WTC11 (cell line): ENCODE data around the gene KDM3B. TPM values are rescaled to one million over a fixed set of nuclear protein-coding genes. Genes with fewer than 3 reads are reported as not detected.

Source experiments
- ATAC-seq: fragments of 200-7000 bp; cut with Tn5 transposase; 2 replicates; pipeline ENCODE4 v1.10.0; 2021; ENCODE audit warnings: mild to moderate bottlenecking, moderate library complexity
- CTCF ChIA-PET: fragments of 300-600 bp; sonication (Branson Sonifier 250); formaldehyde crosslinking; loops from one replicate; lab custom pipeline; 2021; ENCODE audit warnings: antibody characterized with exemption; lab: Charles Lee
- POLR2A ChIA-PET: fragments of 350-600 bp; sonication (Branson Sonifier 250); formaldehyde crosslinking; loops from one replicate; lab custom pipeline; 2021; ENCODE audit warnings: antibody characterized with exemption; lab: Charles Lee
- DNase-seq: peaks from one replicate; pipeline ENCODE4 v3.0.0; 2021; ENCODE audit warnings: low spot score
- H3K27ac Mint-ChIP-seq: 2 replicates; pipeline ENCODE4 v1.8.0; 2021; ENCODE audit warnings: mixed read lengths
- H3K27me3 Mint-ChIP-seq: 2 replicates; pipeline ENCODE4 v1.8.0; 2021; ENCODE audit warnings: low read depth, mild to moderate bottlenecking, moderate library complexity, mixed read lengths
- H3K36me3 Mint-ChIP-seq: 2 replicates; pipeline ENCODE4 v1.8.0; 2021; ENCODE audit warnings: mixed read lengths
- H3K4me1 Mint-ChIP-seq: 2 replicates; pipeline ENCODE4 v1.8.0; 2022; ENCODE audit warnings: mixed read lengths
- H3K4me3 Mint-ChIP-seq: 2 replicates; pipeline ENCODE4 v1.8.0; 2021; ENCODE audit warnings: mild to moderate bottlenecking, moderate library complexity, mixed read lengths
- H3K9me3 Mint-ChIP-seq: 2 replicates; pipeline ENCODE4 v1.8.0; 2021; ENCODE audit warnings: mixed read lengths
- ATF1 ChIP-seq: sonication (generic); formaldehyde crosslinking; IDR thresholded peaks from 2 replicates; pipeline ENCODE4 v1.8.1; 2023; ENCODE audit warnings: mild to moderate bottlenecking, moderate library complexity, missing genetic modification reagents
- ETV6 ChIP-seq: sonication (generic); formaldehyde crosslinking; IDR thresholded peaks from 2 replicates; pipeline ENCODE4 v1.8.1; 2022; ENCODE audit warnings: mild to moderate bottlenecking, missing genetic modification reagents
- FOXP1 ChIP-seq: sonication (generic); formaldehyde crosslinking; IDR thresholded peaks from 2 replicates; pipeline ENCODE4 v1.8.0; 2022; ENCODE audit warnings: missing genetic modification reagents, mild to moderate bottlenecking, moderate library complexity, borderline replicate concordance
- GABPB1 ChIP-seq: sonication (generic); formaldehyde crosslinking; IDR thresholded peaks from 2 replicates; pipeline ENCODE4 v1.8.1; 2023; ENCODE audit warnings: mild to moderate bottlenecking, missing genetic modification reagents
- HMGA2 ChIP-seq: fragments of 250-450 bp; sonication (Bioruptor Pico); IDR thresholded peaks from 2 replicates; pipeline ENCODE4 v1.4.0; 2021; ENCODE audit warnings: mild to moderate bottlenecking, moderate library complexity
- IRF2 ChIP-seq: sonication (generic); formaldehyde crosslinking; IDR thresholded peaks from 2 replicates; pipeline ENCODE4 v1.8.0; 2022; ENCODE audit warnings: low read depth, missing genetic modification reagents, borderline replicate concordance
- NFYB ChIP-seq: sonication (generic); formaldehyde crosslinking; conservative IDR thresholded peaks from 2 replicates; pipeline ENCODE4 v1.8.0; 2022; ENCODE audit warnings: low read depth, missing genetic modification reagents
- NR3C1 ChIP-seq: sonication (generic); formaldehyde crosslinking; conservative IDR thresholded peaks from 2 replicates; pipeline ENCODE4 v1.8.1; 2023; ENCODE audit warnings: low read depth, mild to moderate bottlenecking, missing genetic modification reagents
- OVOL2 ChIP-seq: fragments of 250-450 bp; sonication (Bioruptor Pico); IDR thresholded peaks from 2 replicates; pipeline ENCODE4 v1.9.0; 2021; ENCODE audit warnings: mild to moderate bottlenecking, borderline replicate concordance
- PREB ChIP-seq: sonication (generic); formaldehyde crosslinking; IDR thresholded peaks from 2 replicates; pipeline ENCODE4 v1.8.1; 2022; ENCODE audit warnings: mild to moderate bottlenecking, missing genetic modification reagents, moderate library complexity, borderline replicate concordance
- PRRX2 ChIP-seq: fragments of 250-450 bp; sonication (Bioruptor Pico); IDR thresholded peaks from 2 replicates; pipeline ENCODE4 v1.8.0; 2021; ENCODE audit warnings: mild to moderate bottlenecking
- RELA ChIP-seq: sonication (generic); formaldehyde crosslinking; IDR thresholded peaks from 2 replicates; pipeline ENCODE4 v1.8.1; 2022; ENCODE audit warnings: missing genetic modification reagents, mild to moderate bottlenecking, borderline replicate concordance
- RORB ChIP-seq: fragments of 250-450 bp; sonication (Bioruptor Pico); IDR thresholded peaks from 2 replicates; pipeline ENCODE4 v1.9.0; 2021; ENCODE audit warnings: mild to moderate bottlenecking
- SOX15 ChIP-seq: fragments of 250-450 bp; sonication (Bioruptor Pico); IDR thresholded peaks from 2 replicates; pipeline ENCODE4 v1.9.0; 2021; ENCODE audit warnings: mild to moderate bottlenecking
- SP1 ChIP-seq: sonication (generic); formaldehyde crosslinking; conservative IDR thresholded peaks from 2 replicates; pipeline ENCODE4 v1.8.1; 2022; ENCODE audit warnings: missing genetic modification reagents
- TCF7 ChIP-seq: sonication (generic); formaldehyde crosslinking; IDR thresholded peaks from 2 replicates; pipeline ENCODE4 v1.8.0; 2022; ENCODE audit warnings: mild to moderate bottlenecking, low read depth, missing genetic modification reagents, moderate library complexity
- ZBTB21 ChIP-seq: sonication (generic); formaldehyde crosslinking; IDR thresholded peaks from 2 replicates; pipeline ENCODE4 v1.8.1; 2023; ENCODE audit warnings: mild to moderate bottlenecking, missing genetic modification reagents, borderline replicate concordance
- ZNF219 ChIP-seq: sonication (generic); formaldehyde crosslinking; IDR thresholded peaks from 2 replicates; pipeline ENCODE4 v1.8.0; 2023; ENCODE audit warnings: missing genetic modification reagents, mild to moderate bottlenecking, borderline replicate concordance
- total RNA-seq: library from RNA; stranded (reverse); gene quantifications from 3 replicates; pipeline ENCODE4 v1.2.3, GENCODE V29; 2021
- TF ChIP-seq, protein P1 (sequence below): sonication (generic); formaldehyde crosslinking; IDR thresholded peaks from 2 replicates; pipeline ENCODE4 v1.8.1; 2022; ENCODE audit warnings: low read depth, mild to moderate bottlenecking, moderate library complexity, missing genetic modification reagents, borderline replicate concordance
- TF ChIP-seq, protein P2 (sequence below): sonication (generic); formaldehyde crosslinking; IDR thresholded peaks from 2 replicates; pipeline ENCODE4 v1.8.1; 2023; ENCODE audit warnings: mild to moderate bottlenecking, missing genetic modification reagents
- TF ChIP-seq, protein P3 (sequence below): fragments of 250-450 bp; sonication (Bioruptor Pico); IDR thresholded peaks from 2 replicates; pipeline ENCODE4 v1.9.0; 2021; ENCODE audit warnings: moderate library complexity, mild to moderate bottlenecking, inconsistent platforms, borderline replicate concordance
- TF ChIP-seq, protein P4 (sequence below): sonication (generic); formaldehyde crosslinking; IDR thresholded peaks from 2 replicates; pipeline ENCODE4 v1.8.0; 2023; ENCODE audit warnings: missing genetic modification reagents

The KDM3B gene
- total RNA-seq, 1 experiment from 2014 or later: 87.9 TPM

DNA sequence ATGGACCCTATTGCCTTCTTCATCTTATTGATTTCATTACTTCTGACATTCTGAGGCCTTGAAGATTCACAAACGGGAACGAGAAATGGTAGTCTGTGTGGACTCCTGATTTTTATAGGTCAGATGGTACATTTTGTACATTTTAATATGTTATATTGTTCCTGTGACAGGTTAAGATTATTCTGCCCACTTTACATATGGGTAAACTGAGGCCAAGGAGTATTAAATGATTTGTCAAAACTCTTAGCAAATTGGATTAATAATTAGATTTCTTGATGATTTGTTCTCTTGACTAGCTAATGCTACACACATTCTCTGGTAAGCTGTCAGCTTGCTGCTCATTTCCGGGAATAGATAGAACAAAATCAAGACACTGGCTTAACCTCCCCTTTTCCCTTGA is 12.5 kb upstream of the KDM3B start:
- no peak for ATAC-seq
- Mint-ChIP-seq H3K4me3 (peak overlapping the region; percentile 92), H3K36me3 (peaks cover 33% of the 10 kb centered on the region), H3K9me3 (no peaks in the 10 kb centered on the region), H3K4me1 (peaks cover 35% of the 10 kb centered on the region), H3K27ac (peak overlapping the region; percentile 100; the same call in 1 of the 2 replicates), H3K27me3 (no peaks in the 10 kb centered on the region)
- TF ChIP-seq PREB (no peak), ETV6 (CRISPR knock-in tag) (no peak), ATF1 (CRISPR knock-in tag) (no peak), GABPB1 (CRISPR knock-in tag) (no peak), TCF7 (no peak), SP1 (no peak), PRRX2 (CRISPR knock-in tag) (no peak), NFYB (CRISPR knock-in tag) (no peak), HMGA2 (CRISPR knock-in tag) (no peak), ZBTB21 (CRISPR knock-in tag) (no peak), OVOL2 (no peak), ZNF219 (CRISPR knock-in tag) (no peak)
- TF ChIP-seq, protein P1, sequence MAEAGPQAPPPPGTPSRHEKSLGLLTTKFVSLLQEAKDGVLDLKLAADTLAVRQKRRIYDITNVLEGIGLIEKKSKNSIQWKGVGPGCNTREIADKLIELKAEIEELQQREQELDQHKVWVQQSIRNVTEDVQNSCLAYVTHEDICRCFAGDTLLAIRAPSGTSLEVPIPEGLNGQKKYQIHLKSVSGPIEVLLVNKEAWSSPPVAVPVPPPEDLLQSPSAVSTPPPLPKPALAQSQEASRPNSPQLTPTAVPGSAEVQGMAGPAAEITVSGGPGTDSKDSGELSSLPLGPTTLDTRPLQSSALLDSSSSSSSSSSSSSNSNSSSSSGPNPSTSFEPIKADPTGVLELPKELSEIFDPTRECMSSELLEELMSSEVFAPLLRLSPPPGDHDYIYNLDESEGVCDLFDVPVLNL (CRISPR knock-in tag): no peak
- TF ChIP-seq, protein P2, sequence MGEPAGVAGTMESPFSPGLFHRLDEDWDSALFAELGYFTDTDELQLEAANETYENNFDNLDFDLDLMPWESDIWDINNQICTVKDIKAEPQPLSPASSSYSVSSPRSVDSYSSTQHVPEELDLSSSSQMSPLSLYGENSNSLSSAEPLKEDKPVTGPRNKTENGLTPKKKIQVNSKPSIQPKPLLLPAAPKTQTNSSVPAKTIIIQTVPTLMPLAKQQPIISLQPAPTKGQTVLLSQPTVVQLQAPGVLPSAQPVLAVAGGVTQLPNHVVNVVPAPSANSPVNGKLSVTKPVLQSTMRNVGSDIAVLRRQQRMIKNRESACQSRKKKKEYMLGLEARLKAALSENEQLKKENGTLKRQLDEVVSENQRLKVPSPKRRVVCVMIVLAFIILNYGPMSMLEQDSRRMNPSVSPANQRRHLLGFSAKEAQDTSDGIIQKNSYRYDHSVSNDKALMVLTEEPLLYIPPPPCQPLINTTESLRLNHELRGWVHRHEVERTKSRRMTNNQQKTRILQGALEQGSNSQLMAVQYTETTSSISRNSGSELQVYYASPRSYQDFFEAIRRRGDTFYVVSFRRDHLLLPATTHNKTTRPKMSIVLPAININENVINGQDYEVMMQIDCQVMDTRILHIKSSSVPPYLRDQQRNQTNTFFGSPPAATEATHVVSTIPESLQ (CRISPR knock-in tag): no peak
- POLR2A ChIA-PET: interaction anchor here (4.4 kb wide), 1 partner anchor 13 kb away, joined by 61 read pairs; the partner anchor contains the start of gene KDM3B
- no peak for DNase-seq
- CTCF ChIA-PET: interaction anchor here (10.7 kb wide), 1 partner anchor 13 kb away, joined by 187 read pairs; the partner anchor contains the start of gene KDM3B

DNA sequence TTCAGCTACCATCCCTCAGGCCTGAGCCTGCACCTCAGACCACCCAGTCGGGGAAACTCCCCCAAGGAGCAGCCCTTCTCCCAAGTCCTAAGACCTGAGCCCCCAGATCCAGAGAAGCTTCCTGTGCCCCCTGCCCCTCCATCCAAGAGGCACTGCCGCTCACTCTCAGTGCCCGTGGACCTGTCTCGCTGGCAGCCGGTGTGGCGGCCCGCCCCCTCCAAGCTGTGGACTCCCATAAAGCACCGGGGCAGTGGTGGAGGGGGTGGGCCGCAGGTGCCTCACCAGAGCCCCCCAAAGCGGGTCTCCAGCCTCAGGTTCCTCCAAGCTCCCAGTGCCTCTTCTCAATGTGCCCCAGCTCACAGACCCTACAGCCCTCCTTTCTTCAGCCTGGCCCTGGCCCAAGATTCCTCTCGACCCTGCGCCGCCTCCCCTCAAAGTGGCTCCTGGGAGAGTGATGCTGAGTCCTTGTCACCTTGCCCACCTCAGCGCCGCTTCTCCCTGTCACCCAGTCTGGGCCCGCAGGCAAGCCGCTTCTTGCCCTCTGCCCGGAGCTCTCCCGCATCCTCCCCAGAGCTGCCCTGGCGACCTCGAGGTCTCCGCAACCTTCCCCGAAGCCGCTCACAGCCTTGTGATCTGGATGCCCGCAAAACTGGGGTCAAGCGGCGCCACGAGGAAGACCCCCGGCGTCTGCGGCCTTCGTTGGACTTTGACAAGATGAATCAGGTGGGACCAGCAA is 7.4 kb upstream of the KDM3B start:
- Mint-ChIP-seq H3K36me3 (peaks cover 63% of the 10 kb centered on the region), H3K27me3 (no peaks in the 10 kb centered on the region), H3K4me3 (no peak overlapping the region), H3K27ac (no peak overlapping the region), H3K9me3 (no peaks in the 10 kb centered on the region), H3K4me1 (peaks cover 15% of the 10 kb centered on the region)
- no peak for DNase-seq
- TF ChIP-seq NR3C1 (CRISPR knock-in tag) (no peak), OVOL2 (no peak)
- POLR2A ChIA-PET: interaction anchor here (1.0 kb wide), 1 partner anchor 13 kb away, joined by 4 read pairs; the partner anchor contains the start of gene CDC25C
- CTCF ChIA-PET: interaction anchor here (1.2 kb wide), 1 partner anchor 9 kb away, joined by 4 read pairs; no protein-coding TSS in a partner anchor
- ATAC-seq: no peak

GRCh38 chr5:138346889-138347288 is 5.6 kb upstream of the KDM3B start:
- peaks cover 55% of the 10 kb centered on the region for H3K36me3 Mint-ChIP-seq
- no peak for DNase-seq
- peaks cover 5% of the 10 kb centered on the region; the same call in 1 of the 2 replicates for H3K4me1 Mint-ChIP-seq
- ChIA-PET POLR2A (no interaction called here), CTCF (no interaction called here)
- H3K9me3 Mint-ChIP-seq: peaks cover 7% of the 10 kb centered on the region
- no peak for ATAC-seq
- H3K27ac Mint-ChIP-seq: no peak overlapping the region
- no peak for TF ChIP-seq SP1
- TF ChIP-seq, protein P2 (CRISPR knock-in tag): no peak
- TF ChIP-seq, protein P3, sequence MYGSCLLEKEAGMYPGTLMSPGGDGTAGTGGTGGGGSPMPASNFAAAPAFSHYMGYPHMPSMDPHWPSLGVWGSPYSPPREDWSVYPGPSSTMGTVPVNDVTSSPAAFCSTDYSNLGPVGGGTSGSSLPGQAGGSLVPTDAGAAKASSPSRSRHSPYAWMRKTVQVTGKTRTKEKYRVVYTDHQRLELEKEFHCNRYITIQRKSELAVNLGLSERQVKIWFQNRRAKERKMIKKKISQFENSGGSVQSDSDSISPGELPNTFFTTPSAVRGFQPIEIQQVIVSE (CRISPR knock-in tag): no peak
- no peak for TF ChIP-seq RORB (CRISPR knock-in tag)
- no peak for TF ChIP-seq SOX15 (CRISPR knock-in tag)
- TF ChIP-seq RELA (CRISPR knock-in tag): no peak
- no peak for TF ChIP-seq FOXP1 (CRISPR knock-in tag)
- no peak for TF ChIP-seq IRF2 (CRISPR knock-in tag)
- TF ChIP-seq, protein P4, sequence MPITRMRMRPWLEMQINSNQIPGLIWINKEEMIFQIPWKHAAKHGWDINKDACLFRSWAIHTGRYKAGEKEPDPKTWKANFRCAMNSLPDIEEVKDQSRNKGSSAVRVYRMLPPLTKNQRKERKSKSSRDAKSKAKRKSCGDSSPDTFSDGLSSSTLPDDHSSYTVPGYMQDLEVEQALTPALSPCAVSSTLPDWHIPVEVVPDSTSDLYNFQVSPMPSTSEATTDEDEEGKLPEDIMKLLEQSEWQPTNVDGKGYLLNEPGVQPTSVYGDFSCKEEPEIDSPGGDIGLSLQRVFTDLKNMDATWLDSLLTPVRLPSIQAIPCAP (CRISPR knock-in tag): no peak
- no peak overlapping the region for H3K4me3 Mint-ChIP-seq
- H3K27me3 Mint-ChIP-seq: no peaks in the 10 kb centered on the region
